B cell (primary cell): Measurements from ENCODE around the gene TCF7L2. TPM values are rescaled to one million over a fixed set of nuclear protein-coding genes. Genes with fewer than 3 reads are reported as not detected.

Experiments
- ATAC-seq: fragments of 200-7000 bp; cut with Tn5 transposase; one replicate; pipeline ENCODE4 v1.10.0; 2021; ENCODE audit warnings: low read depth, mild to moderate bottlenecking, moderate number of reproducible peaks, moderate library complexity
- CTCF ChIA-PET: fragments of 350-600 bp; sonication (Branson Sonifier 250); formaldehyde crosslinking; loops from one replicate; lab custom pipeline; 2021; ENCODE audit warnings: antibody characterized with exemption, inconsistent platforms; lab: Charles Lee
- POLR2A ChIA-PET: fragments of 350-600 bp; sonication (Branson Sonifier 250); formaldehyde crosslinking; loops from one replicate; lab custom pipeline; 2021; ENCODE audit warnings: antibody characterized with exemption; lab: Charles Lee
- DNase-seq: peaks from one replicate; pipeline ENCODE4 v3.0.0; 2013
- H2AFZ ChIP-seq: 2 replicates; pipeline ENCODE4 v1.6.1; 2012; ENCODE audit warnings: mild to moderate bottlenecking, low read depth, low read length; ENCODE audit not compliant: insufficient read depth, poor library complexity, severe bottlenecking
- H3K27ac ChIP-seq, 2 donors: 1 replicate in 1 of 2; 2 replicates in 1 of 2; pipeline ENCODE4 v1.5.1; 2012 to 2013; ENCODE audit warnings: low read length in 2 of 2, mild to moderate bottlenecking in 2 of 2, moderate library complexity in 1 of 2
- H3K27me3 ChIP-seq, 4 experiments: fragments of 200-600 bp in 1 of 4; sonication (generic) in 1 of 4; replicated peaks in 1 of 4; 1 replicate in 2 of 4; 2 replicates in 2 of 4; pipeline versions ENCODE4 v1.6.1 to v1.7.0; 2013 to 2016; ENCODE audit warnings: low read length in 3 of 4, mild to moderate bottlenecking in 2 of 4, mixed read lengths in 1 of 4, moderate library complexity in 1 of 4; ENCODE audit not compliant: insufficient read depth in 4 of 4, control insufficient read depth in 3 of 4; ENCODE audit errors: control extremely low read depth in 1 of 4
- H3K36me3 ChIP-seq, 2 experiments: replicated peaks in 1 of 2; 1 replicate in 1 of 2; 2 replicates in 1 of 2; pipeline versions ENCODE4 v1.6.1 to v1.7.1; 2013; ENCODE audit warnings: low read length in 1 of 2; ENCODE audit not compliant: insufficient read depth in 2 of 2, control insufficient read depth in 1 of 2; ENCODE audit errors: control extremely low read depth in 1 of 2, extremely low read depth in 1 of 2
- H3K4me1 ChIP-seq, 2 donors: fragments of 200-600 bp in 1 of 2; sonication (generic) in 1 of 2; 1 replicate in 1 of 2; 2 replicates in 1 of 2; pipeline versions ENCODE4 v1.5.1 to v1.6.1; 2013 to 2017; ENCODE audit warnings: low read length in 2 of 2; ENCODE audit not compliant: control insufficient read depth in 2 of 2, insufficient read depth in 2 of 2
- H3K4me2 ChIP-seq: replicated peaks from 2 replicates; pipeline ENCODE3; 2012; ENCODE audit warnings: mild to moderate bottlenecking, low read depth, low read length; ENCODE audit not compliant: poor library complexity, severe bottlenecking
- H3K4me3 ChIP-seq, 5 experiments: fragments of 200-600 bp in 1 of 5; sonication (generic) in 1 of 5; 1 replicate in 3 of 5; 2 replicates in 2 of 5; pipeline versions ENCODE4 v1.5.1 to v1.7.0; 2011 to 2016; ENCODE audit warnings: low read length in 4 of 5, mild to moderate bottlenecking in 4 of 5, low read depth in 2 of 5, control low read depth in 1 of 5, moderate library complexity in 1 of 5; ENCODE audit not compliant: insufficient read depth in 1 of 5; ENCODE audit errors: control extremely low read depth in 1 of 5, extremely low read depth in 1 of 5
- H3K79me2 ChIP-seq: fragments of 200-600 bp; sonication (generic); one replicate; pipeline ENCODE4 v1.6.0; 2016; ENCODE audit warnings: low read length; ENCODE audit not compliant: control insufficient read depth, insufficient read depth
- H3K9ac ChIP-seq: fragments of 200-600 bp; sonication (generic); 2 replicates; pipeline ENCODE4 v1.6.1; 2017; ENCODE audit warnings: mild to moderate bottlenecking, low read length, moderate library complexity
- H3K9me3 ChIP-seq, 3 donors: one replicate each; pipeline versions ENCODE4 v1.6.1 to v1.7.1; 2013; ENCODE audit warnings: low read length in 2 of 3; ENCODE audit not compliant: control insufficient read depth in 2 of 3, insufficient read depth in 1 of 3; ENCODE audit errors: control extremely low read depth in 1 of 3
- H4K20me1 ChIP-seq: 2 replicates; pipeline ENCODE4 v1.6.0; 2012; ENCODE audit warnings: mild to moderate bottlenecking, low read length; ENCODE audit not compliant: insufficient read depth, control insufficient read depth, poor library complexity, severe bottlenecking
- H3K27ac Mint-ChIP-seq: one replicate; pipeline ENCODE4 v1.8.0; 2021; ENCODE audit warnings: mixed read lengths
- H3K27me3 Mint-ChIP-seq: one replicate; pipeline ENCODE4 v1.8.0; 2021; ENCODE audit warnings: mixed read lengths
- H3K4me1 Mint-ChIP-seq: one replicate; pipeline ENCODE4 v1.8.0; 2021; ENCODE audit warnings: mixed read lengths
- H3K4me3 Mint-ChIP-seq: one replicate; pipeline ENCODE4 v1.8.0; 2021; ENCODE audit warnings: mixed read lengths
- H3K9me3 Mint-ChIP-seq: one replicate; pipeline ENCODE4 v1.8.0; 2022; ENCODE audit warnings: mixed read lengths; ENCODE audit not compliant: insufficient read depth
- CTCF ChIP-seq: fragments of 200-600 bp; IDR thresholded peaks from one replicate; pipeline ENCODE4 v1.8.0; 2022; ENCODE audit warnings: antibody characterized with exemption, mild to moderate bottlenecking
- EZH2 ChIP-seq: IDR thresholded peaks from 2 replicates; pipeline ENCODE4 v1.6.1; 2012; ENCODE audit warnings: borderline replicate concordance, low read depth, mild to moderate bottlenecking, moderate library complexity, low read length; ENCODE audit not compliant: insufficient read depth, poor library complexity, severe bottlenecking
- WGBS: methylation state at CpG from one replicate; pipeline ENCODE4 v1.1.5; 2013; ENCODE audit warnings: missing lambda C conversion rate; ENCODE audit not compliant: insufficient coverage; 5-methylcytosine and 5-hydroxymethylcytosine counted together
- intact Hi-C: fragments of 100-400 bp; cut with micrococcal nuclease; formaldehyde crosslinking; loops from one replicate; pipeline ENCODE4 v1.10.0; 2022
- polyA plus RNA-seq: library from polyadenylated mRNA; depleted of rRNA; stranded (reverse); fragments of >200 nt; gene quantifications from 2 replicates; pipeline ENCODE4 v1.2.3, GENCODE V29; 2012
- total RNA-seq, 2 donors: library from RNA; stranded (reverse); fragments of 120-200 nt in 1 of 2; gene quantifications; 1 replicate in 1 of 2; 2 replicates in 1 of 2; pipeline versions ENCODE4 v1.2.3 to v1.2.4, GENCODE V29; 2013 to 2022

The TCF7L2 gene
- total and polyA plus RNA-seq, 2 donors (not counting 1 experiment from before 2014, with no cell fraction given) = 0.48 to 1.1 TPM

- intact Hi-C loops = no loop called here
- H3K36me3 ChIP-seq = no peaks in the 10 kb centered on the region
- no peak for ATAC-seq
- no peaks in the 10 kb centered on the region for H3K4me1 Mint-ChIP-seq
- H3K27ac ChIP-seq = no peak overlapping the region
- H3K4me3 Mint-ChIP-seq = no peak overlapping the region
- H3K9me3 Mint-ChIP-seq = peaks cover 10% of the 10 kb centered on the region
- TF ChIP-seq EZH2 = no peak
- TF ChIP-seq CTCF = no peak
- peaks cover 0 to 19% (median 1%) of the 10 kb centered on the region in 3 donors for H3K9me3 ChIP-seq
- no peak overlapping the region for H3K4me3 ChIP-seq
- ChIA-PET CTCF (no interaction called here), POLR2A (no interaction called here)
- no peak overlapping the region for H3K27ac Mint-ChIP-seq
- DNase-seq = no peak
- H3K27me3 Mint-ChIP-seq = peaks cover 12% of the 10 kb centered on the region
- H3K4me1 ChIP-seq = no peaks in the 10 kb centered on the region
- no peaks in the 10 kb centered on the region for H4K20me1 ChIP-seq
- H3K27me3 ChIP-seq = peaks cover 0 to 4% (median 1%) of the 10 kb centered on the region in 4 experiments
- no peak overlapping the region for H2AFZ ChIP-seq
- no peaks in the 10 kb centered on the region for H3K79me2 ChIP-seq
- H3K4me2 ChIP-seq = no peak overlapping the region
- WGBS = 95% methylated on average over 2 of the region's 4 CpGs
- H3K9ac ChIP-seq = no peak overlapping the region
These were observed 252.0 kb downstream of the TCF7L2 start for GRCh38 chr10:113202011-113202410.

- Histone ChIP-seq H3K36me3 (no peaks in the 10 kb centered on the region), H2AFZ (no peak overlapping the region), H3K4me3 (no peak overlapping the region), H3K4me1 (no peaks in the 10 kb centered on the region), H3K4me2 (no peak overlapping the region), H3K9me3 (peaks cover 0 to 9% (median 6%) of the 10 kb centered on the region in 3 donors), H3K79me2 (no peaks in the 10 kb centered on the region), H3K9ac (no peak overlapping the region), H4K20me1 (no peaks in the 10 kb centered on the region), H3K27me3 (no peaks in the 10 kb centered on the region), H3K27ac (no peak overlapping the region)
- H3K9me3 Mint-ChIP-seq = peaks cover 12% of the 10 kb centered on the region
- CTCF ChIA-PET = no interaction called here
- ATAC-seq = no peak
- H3K4me3 Mint-ChIP-seq = no peak overlapping the region
- H3K27me3 Mint-ChIP-seq = peaks cover 3% of the 10 kb centered on the region
- TF ChIP-seq EZH2 (no peak), CTCF (no peak)
- intact Hi-C loops = no loop called here
- no peak for DNase-seq
- no peak overlapping the region for H3K27ac Mint-ChIP-seq
- no CpG with 5 or more reads among the region's 1 CpG for WGBS
- POLR2A ChIA-PET = no interaction called here
- no peaks in the 10 kb centered on the region for H3K4me1 Mint-ChIP-seq
These were observed 257.9 kb downstream of the TCF7L2 start for GRCh38 chr10:113207924-113208323.
